DOHH2 (cell line): Measurements from ENCODE around the gene NXPH3.

Experiments
- H3F3A ChIP-seq: fragments of 200-600 bp; sonication (generic), shearing (Covaris generic); 2 replicates; pipeline ENCODE4 v1.6.0; 2016; ENCODE audit warnings: antibody characterized with exemption, mild to moderate bottlenecking; ENCODE audit not compliant: control insufficient read depth, insufficient read depth
- H3K27ac ChIP-seq: fragments of 200-600 bp; sonication (generic); 2 replicates; pipeline ENCODE4 v1.5.1; 2014; ENCODE audit warnings: low read depth, mild to moderate bottlenecking, low read length, moderate library complexity
- H3K27me3 ChIP-seq: fragments of 200-600 bp; sonication (generic); 2 replicates; pipeline ENCODE4 v1.6.1; 2014; ENCODE audit warnings: mild to moderate bottlenecking, low read length, mixed read lengths; ENCODE audit not compliant: control insufficient read depth
- H3K36me3 ChIP-seq: fragments of 200-600 bp; sonication (generic); 2 replicates; pipeline ENCODE4 v1.6.1; 2014; ENCODE audit warnings: mild to moderate bottlenecking, low read length, moderate library complexity, mixed read lengths; ENCODE audit not compliant: control insufficient read depth
- H3K4me1 ChIP-seq: fragments of 200-600 bp; sonication (generic); 2 replicates; pipeline ENCODE4 v1.6.1; 2014; ENCODE audit warnings: mild to moderate bottlenecking, low read length, mixed read lengths; ENCODE audit not compliant: control insufficient read depth
- H3K4me2 ChIP-seq: fragments of 200-600 bp; sonication (generic); 2 replicates; pipeline ENCODE4 v1.6.0; 2014; ENCODE audit warnings: mild to moderate bottlenecking, low read length, moderate library complexity
- H3K4me3 ChIP-seq: fragments of 200-600 bp; sonication (generic); 2 replicates; pipeline ENCODE4 v1.5.1; 2014; ENCODE audit warnings: mild to moderate bottlenecking, low read length, mixed read lengths
- H3K79me2 ChIP-seq: fragments of 200-600 bp; sonication (generic); 2 replicates; pipeline ENCODE4 v1.6.1; 2014; ENCODE audit warnings: mild to moderate bottlenecking, low read length, mixed read lengths; ENCODE audit not compliant: control insufficient read depth
- H3K9me2 ChIP-seq: fragments of 200-600 bp; sonication (generic); replicated peaks from 2 replicates; pipeline ENCODE4 v1.6.1; 2014; ENCODE audit warnings: mild to moderate bottlenecking, low read length, mixed read lengths; ENCODE audit not compliant: control insufficient read depth
- H3K9me3 ChIP-seq: fragments of 200-600 bp; sonication (generic); 2 replicates; pipeline ENCODE4 v1.6.1; 2014; ENCODE audit warnings: antibody characterized with exemption, low read length, mixed read lengths; ENCODE audit not compliant: control insufficient read depth, insufficient read depth
- H4K20me1 ChIP-seq: fragments of 200-600 bp; sonication (generic); 2 replicates; pipeline ENCODE4 v1.6.0; 2014; ENCODE audit warnings: low read depth, mild to moderate bottlenecking, antibody characterized with exemption, low read length, moderate library complexity; ENCODE audit not compliant: control insufficient read depth, insufficient read depth
- EZH2phosphoT487 ChIP-seq: fragments of 200-600 bp; sonication (generic); IDR thresholded peaks from 2 replicates; pipeline ENCODE4 v1.6.1; 2017; ENCODE audit warnings: borderline replicate concordance, mild to moderate bottlenecking, antibody characterized with exemption, low read length, moderate library complexity, mixed read lengths
- TF ChIP-seq, protein P1 (sequence below): fragments of 200-600 bp; sonication (generic); IDR thresholded peaks from one replicate; pipeline ENCODE4 v1.5.1; 2014; ENCODE audit warnings: antibody characterized with exemption, mild to moderate bottlenecking, low read depth, low read length; ENCODE audit not compliant: poor library complexity, severe bottlenecking

NXPH3 gene

GRCh38 chr17:49548051-49548505 lies 27.6 kb upstream of the NXPH3 start:
- H3K27me3 ChIP-seq = no peaks in the 10 kb centered on the region
- H3K79me2 ChIP-seq = no peaks in the 10 kb centered on the region
- no peaks in the 10 kb centered on the region for H3K9me2 ChIP-seq
- no peak overlapping the region for H3K4me2 ChIP-seq
- no peak overlapping the region for H3K4me3 ChIP-seq
- H3F3A ChIP-seq = no peaks in the 10 kb centered on the region
- TF ChIP-seq, protein P1, sequence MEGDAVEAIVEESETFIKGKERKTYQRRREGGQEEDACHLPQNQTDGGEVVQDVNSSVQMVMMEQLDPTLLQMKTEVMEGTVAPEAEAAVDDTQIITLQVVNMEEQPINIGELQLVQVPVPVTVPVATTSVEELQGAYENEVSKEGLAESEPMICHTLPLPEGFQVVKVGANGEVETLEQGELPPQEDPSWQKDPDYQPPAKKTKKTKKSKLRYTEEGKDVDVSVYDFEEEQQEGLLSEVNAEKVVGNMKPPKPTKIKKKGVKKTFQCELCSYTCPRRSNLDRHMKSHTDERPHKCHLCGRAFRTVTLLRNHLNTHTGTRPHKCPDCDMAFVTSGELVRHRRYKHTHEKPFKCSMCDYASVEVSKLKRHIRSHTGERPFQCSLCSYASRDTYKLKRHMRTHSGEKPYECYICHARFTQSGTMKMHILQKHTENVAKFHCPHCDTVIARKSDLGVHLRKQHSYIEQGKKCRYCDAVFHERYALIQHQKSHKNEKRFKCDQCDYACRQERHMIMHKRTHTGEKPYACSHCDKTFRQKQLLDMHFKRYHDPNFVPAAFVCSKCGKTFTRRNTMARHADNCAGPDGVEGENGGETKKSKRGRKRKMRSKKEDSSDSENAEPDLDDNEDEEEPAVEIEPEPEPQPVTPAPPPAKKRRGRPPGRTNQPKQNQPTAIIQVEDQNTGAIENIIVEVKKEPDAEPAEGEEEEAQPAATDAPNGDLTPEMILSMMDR = no peak
- no peak for TF ChIP-seq EZH2phosphoT487
- H3K9me3 ChIP-seq = no peaks in the 10 kb centered on the region
- H3K4me1 ChIP-seq = peaks cover 6% of the 10 kb centered on the region
- H4K20me1 ChIP-seq = no peaks in the 10 kb centered on the region
- no peak overlapping the region for H3K27ac ChIP-seq
- H3K36me3 ChIP-seq = no peaks in the 10 kb centered on the region

DNA sequence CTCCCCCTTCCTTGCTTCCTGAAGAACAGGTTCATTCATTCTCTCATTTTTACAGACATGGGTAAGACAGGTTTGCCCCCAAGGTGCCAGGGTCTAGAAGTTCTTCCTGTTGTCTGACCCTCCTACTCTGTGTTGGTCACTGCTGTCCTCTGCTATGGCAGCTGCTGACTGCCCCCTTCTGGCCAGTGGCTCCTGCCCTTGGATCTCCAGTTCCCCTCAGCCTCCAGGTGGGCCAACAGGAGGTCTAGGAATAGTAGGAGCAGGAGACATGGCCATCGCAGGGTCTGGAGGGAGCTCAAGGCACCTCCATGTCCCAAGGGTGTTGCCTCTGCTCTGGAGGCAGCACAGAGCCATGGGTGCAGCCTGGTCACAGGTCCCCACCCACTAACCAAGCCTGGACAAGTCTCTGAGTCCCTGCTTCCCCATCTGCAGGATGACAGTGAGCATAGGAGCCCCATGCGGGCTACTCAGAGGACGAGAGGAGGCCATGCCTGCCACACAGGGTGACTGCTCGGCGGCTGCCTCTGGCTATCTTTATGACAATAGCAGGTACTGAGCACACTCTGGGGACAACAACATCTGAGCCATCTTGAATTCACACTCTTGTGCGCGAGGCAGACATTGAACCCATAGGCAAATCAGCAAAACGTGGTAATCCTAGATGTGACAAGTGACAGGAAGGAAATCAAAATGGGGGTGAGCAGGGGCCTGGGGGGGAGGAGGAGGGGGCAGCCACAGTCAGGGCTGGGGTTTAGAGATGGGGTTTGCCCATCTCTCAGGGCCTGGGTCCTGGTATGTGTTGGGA lies 27.0 kb upstream of the NXPH3 start:
- Histone ChIP-seq H4K20me1 (no peaks in the 10 kb centered on the region), H3K27ac (no peak overlapping the region)

GRCh38 chr17:49549311-49549605 lies 26.4 kb upstream of the NXPH3 start:
- no peaks in the 10 kb centered on the region for H3K9me2 ChIP-seq
- no peaks in the 10 kb centered on the region for H3K27me3 ChIP-seq
- H3F3A ChIP-seq = no peaks in the 10 kb centered on the region
- no peak overlapping the region for H3K4me3 ChIP-seq
- H4K20me1 ChIP-seq = no peaks in the 10 kb centered on the region
- no peaks in the 10 kb centered on the region for H3K36me3 ChIP-seq
- no peaks in the 10 kb centered on the region for H3K79me2 ChIP-seq
- peaks cover 6% of the 10 kb centered on the region for H3K4me1 ChIP-seq
- no peaks in the 10 kb centered on the region for H3K9me3 ChIP-seq
- H3K4me2 ChIP-seq = no peak overlapping the region
- TF ChIP-seq, protein P1 = no peak
- TF ChIP-seq EZH2phosphoT487 = no peak
- no peak overlapping the region for H3K27ac ChIP-seq

More for the DNA sequence above, 27.0 kb upstream of the NXPH3 start:
- Histone ChIP-seq H3K9me3 (no peaks in the 10 kb centered on the region), H3K4me2 (no peak overlapping the region), H3F3A (no peaks in the 10 kb centered on the region), H3K9me2 (no peaks in the 10 kb centered on the region), H3K4me1 (peaks cover 6% of the 10 kb centered on the region), H3K36me3 (no peaks in the 10 kb centered on the region), H3K79me2 (no peaks in the 10 kb centered on the region), H3K4me3 (no peak overlapping the region), H3K27me3 (no peaks in the 10 kb centered on the region)
- TF ChIP-seq, protein P1 = peak; percentile 27
- TF ChIP-seq EZH2phosphoT487 = no peak
